ENCODE measurements around the gene ZNF341. TPM values are rescaled to one million over a fixed set of nuclear protein-coding genes. Genes with fewer than 3 reads are reported as not detected.

Gene ZNF341
- total and polyA plus RNA-seq, 10 donors, result 2.3 to 6.7 (median 4.5) TPM

GRCh38 chr20:33732166-33732970 is 572 bp downstream of the ZNF341 start:
- Histone ChIP-seq H3K27ac (peak overlapping the region; percentile 83 to 98 (median 95)), H3K4me3 (peak overlapping the region; percentile 44 to 77 (median 60)), H3K9me3 (peaks cover 6 to 20% (median 18%) of the 10 kb centered on the region in 8 donors), H3K36me3 (peaks cover 0 to 9% (median 0%) of the 10 kb centered on the region in 6 donors), H3K4me1 (peaks cover 9 to 41% (median 29%) of the 10 kb centered on the region in 6 donors), H3K27me3 (replicated peaks in 1 of 7) (no peaks in the 10 kb centered on the region)
- intact Hi-C loops (cut with DNase I; ENCODE audit: low total_unique reads), result loop anchor here (10.0 kb wide), 1 partner anchor 102 kb away; no protein-coding TSS in a partner anchor
- TF ChIP-seq POLR2A (IDR thresholded peaks at IDR 0.05) (peak in 2 of 3 donors; percentile 59 to 99), CTCF (IDR thresholded peaks at IDR 0.05 in 8 of 11, conservative IDR thresholded peaks at IDR 0.05 in 3 of 11) (peak in 2 of 11 experiments; percentile 4 to 25), POLR2AphosphoS5 (IDR thresholded peaks at IDR 0.05) (peak; percentile 59 to 83 (median 82))
- peak; percentile 99 for DNase-seq
- 2 to 5% (median 4%) methylated on average over 24 to 68 of the region's 68 CpGs for WGBS, 5 donors

GRCh38 chr20:33733654-33734576 is 2.1 kb downstream of the ZNF341 start:
- peak; percentile 84 for DNase-seq
- 25 to 39% (median 32%) methylated on average over 6 of the region's 6 CpGs for WGBS, 5 donors
- intact Hi-C loops (cut with DNase I; ENCODE audit: low total_unique reads), result loop anchor here (10.0 kb wide), 1 partner anchor 101 kb away; no protein-coding TSS in a partner anchor
- Histone ChIP-seq H3K4me1 (peaks cover 9 to 41% (median 29%) of the 10 kb centered on the region in 6 donors), H3K27me3 (replicated peaks in 1 of 7) (no peaks in the 10 kb centered on the region), H3K27ac (peak overlapping the region; percentile 83 to 98 (median 95)), H3K9me3 (peaks cover 6 to 27% (median 25%) of the 10 kb centered on the region in 8 donors), H3K36me3 (peaks cover 0 to 9% (median 0%) of the 10 kb centered on the region in 6 donors), H3K4me3 (peak overlapping the region in 4 of 8 donors; percentile 52 to 77 (median 64))
- TF ChIP-seq POLR2A (IDR thresholded peaks at IDR 0.05) (no peak), CTCF (IDR thresholded peaks at IDR 0.05 in 8 of 11, conservative IDR thresholded peaks at IDR 0.05 in 3 of 11) (no peak), POLR2AphosphoS5 (IDR thresholded peaks at IDR 0.05) (peak in 1 of 3 donors; percentile 47)

- Histone ChIP-seq H3K4me1 (peaks cover 9 to 32% (median 26%) of the 10 kb centered on the region in 6 donors), H3K4me3 (no peak overlapping the region), H3K9me3 (peaks cover 6 to 27% (median 25%) of the 10 kb centered on the region in 8 donors), H3K27me3 (replicated peaks in 1 of 7) (no peaks in the 10 kb centered on the region), H3K36me3 (peaks cover 0 to 9% (median 0%) of the 10 kb centered on the region in 6 donors), H3K27ac (no peak overlapping the region)
- WGBS, 5 donors, result 94 to 100% (median 97%) methylated on average over 3 of the region's 3 CpGs
- DNase-seq, result no peak
- intact Hi-C loops (cut with DNase I; ENCODE audit: low total_unique reads), result loop anchor here (10.0 kb wide), 1 partner anchor 98 kb away; no protein-coding TSS in a partner anchor
- TF ChIP-seq CTCF (IDR thresholded peaks at IDR 0.05 in 8 of 11, conservative IDR thresholded peaks at IDR 0.05 in 3 of 11) (no peak), POLR2AphosphoS5 (IDR thresholded peaks at IDR 0.05) (no peak), POLR2A (IDR thresholded peaks at IDR 0.05) (no peak)
Observed at GRCh38 chr20:33736962-33737361, 5.2 kb downstream of the ZNF341 start.

Measured in spleen (tissue), 11 donors.